HepG2 (cell line): ENCODE results near the gene OVCA2. TPM values are rescaled to one million over a fixed set of nuclear protein-coding genes. Genes with fewer than 3 reads are reported as not detected.

ENCODE experiments used
- ATAC-seq: fragments of 200-7000 bp; cut with Tn5 transposase; 3 replicates; pipeline ENCODE4 v1.9.1; 2020; ENCODE audit warnings: mild to moderate bottlenecking, moderate library complexity
- BruUV-seq: library from RNA; stranded (reverse); fragments of 400-500 nt; replicated peaks from 2 replicates; lab custom pipeline; 2021; lab: Mats Ljungman, UMichigan
- CTCF ChIA-PET: fragments of 300-600 bp; formaldehyde crosslinking; extraction: SDS; loops from one replicate; lab custom pipeline; 2021; ENCODE audit warnings: low total read pairs, inconsistent platforms, low intra/inter-chr PET ratio; lab: Yijun Ruan, JAX
- POLR2A ChIA-PET: fragments of 350-600 bp; sonication (Branson Sonifier 250); formaldehyde crosslinking; loops from one replicate; lab custom pipeline; 2020; ENCODE audit warnings: antibody characterized with exemption, inconsistent platforms; lab: Yijun Ruan, JAX
- DNase-seq: peaks from one replicate; pipeline ENCODE4 v3.0.0-alpha.2; 2015; ENCODE audit warnings: low spot score
- FAIRE-seq: peaks from 3 replicates; lab custom pipeline; 2011; peaks lifted over from hg19 to GRCh38; lab: Jason Lieb, UNC
- H2AFZ ChIP-seq: one replicate; pipeline ENCODE4 v1.6.1; 2011; ENCODE audit warnings: low read length, inconsistent platforms
- H3K27ac ChIP-seq: fragments of 300-600 bp; 3 replicates; pipeline ENCODE4 v1.8.0; 2011; ENCODE audit warnings: mixed run types, mild to moderate bottlenecking, mixed read lengths, low read length, inconsistent platforms; ENCODE audit not compliant: insufficient read depth; ENCODE audit errors: extremely low read length
- H3K27me3 ChIP-seq, 2 experiments: fragments of 200-600 bp in 1 of 2; 2 replicates in 1 of 2; 3 replicates in 1 of 2; pipeline versions ENCODE4 v1.6.0 to v1.8.0; 2011; ENCODE audit warnings: low read length in 2 of 2, mild to moderate bottlenecking in 2 of 2, moderate library complexity in 2 of 2, inconsistent platforms in 1 of 2; ENCODE audit not compliant: insufficient read depth in 2 of 2, control insufficient read depth in 1 of 2
- H3K36me3 ChIP-seq, 2 experiments: fragments of 200-600 bp in 1 of 2; replicated peaks in 1 of 2; 2 replicates in 1 of 2; 3 replicates in 1 of 2; pipeline versions ENCODE4 v1.5.1 to v1.8.0; 2011; ENCODE audit warnings: low read length in 2 of 2, inconsistent platforms in 1 of 2; ENCODE audit not compliant: insufficient read depth in 2 of 2, control insufficient read depth in 1 of 2
- H3K4me1 ChIP-seq: 2 replicates; pipeline ENCODE4 v1.5.1; 2012; ENCODE audit warnings: low read length, inconsistent platforms; ENCODE audit not compliant: insufficient read depth
- H3K4me2 ChIP-seq: 2 replicates; pipeline ENCODE4 v1.6.0; 2011; ENCODE audit warnings: low read depth, low read length, inconsistent platforms
- H3K4me3 ChIP-seq, 3 experiments: fragments of 200-600 bp in 1 of 3; sonication (generic), shearing (Covaris generic) in 1 of 3; replicated peaks in 1 of 3; 2 replicates each; pipeline ENCODE4 v1.5.1; 2011 to 2016; ENCODE audit warnings: low read length in 3 of 3, inconsistent platforms in 2 of 3, low read depth in 2 of 3, mild to moderate bottlenecking in 2 of 3, control low read depth in 1 of 3, mixed read lengths in 1 of 3; ENCODE audit not compliant: insufficient read depth in 1 of 3
- H3K79me2 ChIP-seq: one replicate; pipeline ENCODE4 v1.6.1; 2011; ENCODE audit warnings: low read length, inconsistent platforms; ENCODE audit not compliant: insufficient read depth
- H3K9ac ChIP-seq: 2 replicates; pipeline ENCODE4 v1.6.0; 2011; ENCODE audit warnings: mild to moderate bottlenecking, low read depth, low read length, inconsistent platforms; ENCODE audit not compliant: insufficient read depth
- H3K9me3 ChIP-seq: 2 replicates; pipeline ENCODE4 v1.5.1; 2012; ENCODE audit warnings: mild to moderate bottlenecking, low read length
- H4K20me1 ChIP-seq: 2 replicates; pipeline ENCODE4 v1.6.0; 2011; ENCODE audit warnings: inconsistent platforms, mild to moderate bottlenecking, low read length, moderate library complexity; ENCODE audit not compliant: insufficient read depth
- AGO1 ChIP-seq: fragments of 200-400 bp; formaldehyde crosslinking; IDR thresholded peaks from 2 replicates; pipeline ENCODE4 v1.6.1; 2017; ENCODE audit warnings: mild to moderate bottlenecking, low read depth, low read length, moderate library complexity; ENCODE audit not compliant: poor library complexity, severe bottlenecking
- HNF1B ChIP-seq: sonication (generic); formaldehyde crosslinking; IDR thresholded peaks from 2 replicates; pipeline ENCODE4 v1.5.1; 2020; ENCODE audit warnings: mild to moderate bottlenecking, moderate library complexity, missing genetic modification reagents
- HNF4G ChIP-seq, 2 experiments: sonication (generic) in 1 of 2; formaldehyde crosslinking in 1 of 2; IDR thresholded peaks; 2 replicates each; pipeline versions ENCODE4 v1.4.0 to v1.6.1; 2011 to 2020; ENCODE audit warnings: borderline replicate concordance in 2 of 2, low read depth in 2 of 2, mild to moderate bottlenecking in 2 of 2, low read length in 1 of 2, missing genetic modification reagents in 1 of 2, moderate library complexity in 1 of 2
- HOXA3 ChIP-seq: sonication (generic); formaldehyde crosslinking; IDR thresholded peaks from 2 replicates; pipeline ENCODE4 v1.5.0; 2020; ENCODE audit warnings: missing genetic modification reagents
- KLF15 ChIP-seq: sonication (generic); formaldehyde crosslinking; IDR thresholded peaks from 2 replicates; pipeline ENCODE4 v1.8.1; 2023; ENCODE audit warnings: borderline replicate concordance, mild to moderate bottlenecking, inconsistent platforms, missing genetic modification reagents, mixed read lengths
- MAF1 ChIP-seq: sonication (generic); formaldehyde crosslinking; IDR thresholded peaks from 2 replicates; pipeline ENCODE4 v1.5.0; 2020; ENCODE audit warnings: missing genetic modification reagents, borderline replicate concordance
- MLX ChIP-seq: IDR thresholded peaks from 2 replicates; pipeline ENCODE4 v1.6.1; 2016
- NONO ChIP-seq, 2 experiments: fragments of 450-650 bp in 1 of 2; sonication (generic) in 1 of 2; formaldehyde crosslinking in 1 of 2; IDR thresholded peaks in 1 of 2; conservative IDR thresholded peaks in 1 of 2; 2 replicates each; pipeline versions ENCODE4 v1.6.1 to v1.8.0; 2017 to 2022; ENCODE audit warnings: mild to moderate bottlenecking in 1 of 2, missing genetic modification reagents in 1 of 2, moderate library complexity in 1 of 2
- PITX1 ChIP-seq: sonication (generic); formaldehyde crosslinking; IDR thresholded peaks from 2 replicates; pipeline ENCODE4 v1.5.1; 2020; ENCODE audit warnings: mild to moderate bottlenecking, missing genetic modification reagents
- POLR2G ChIP-seq: fragments of 200-400 bp; formaldehyde crosslinking; IDR thresholded peaks from 2 replicates; pipeline ENCODE4 v1.6.1; 2018; ENCODE audit warnings: mild to moderate bottlenecking, low read depth, low read length, moderate library complexity
- RELA ChIP-seq: sonication (generic); formaldehyde crosslinking; IDR thresholded peaks from 2 replicates; pipeline ENCODE4 v1.4.0; 2020; ENCODE audit warnings: missing genetic modification reagents
- SOX13 ChIP-seq, 3 experiments: fragments of 450-650 bp in 1 of 3; sonication (generic) in 1 of 3; formaldehyde crosslinking in 1 of 3; IDR thresholded peaks in 2 of 3; conservative IDR thresholded peaks in 1 of 3; 2 replicates each; pipeline versions ENCODE4 v1.5.0 to v1.6.1; 2016 to 2020; ENCODE audit warnings: antibody characterized with exemption in 1 of 3, mild to moderate bottlenecking in 1 of 3, missing compliant biosample characterization in 1 of 3, missing genetic modification reagents in 1 of 3, moderate library complexity in 1 of 3
- TBL1XR1 ChIP-seq: fragments of 150-350 bp; IDR thresholded peaks from 2 replicates; pipeline ENCODE4 v1.6.1; 2014; ENCODE audit warnings: borderline replicate concordance, low read length; ENCODE audit not compliant: partially characterized antibody
- TSC22D2 ChIP-seq: sonication (generic); formaldehyde crosslinking; IDR thresholded peaks from 2 replicates; pipeline ENCODE4 v1.5.1; 2020; ENCODE audit warnings: missing genetic modification reagents, mild to moderate bottlenecking, borderline replicate concordance
- ZBTB33 ChIP-seq: sonication (generic); formaldehyde crosslinking; IDR thresholded peaks from 2 replicates; pipeline ENCODE4 v1.4.0; 2020; ENCODE audit warnings: missing genetic modification reagents
- ZNF101 ChIP-seq: sonication (generic); formaldehyde crosslinking; IDR thresholded peaks from 2 replicates; pipeline ENCODE4 v1.4.0; 2020; ENCODE audit warnings: mild to moderate bottlenecking, low read depth, missing genetic modification reagents, borderline replicate concordance
- ZNF234 ChIP-seq: sonication (generic); formaldehyde crosslinking; conservative IDR thresholded peaks from 2 replicates; pipeline ENCODE4 v1.5.1; 2020; ENCODE audit warnings: mild to moderate bottlenecking, missing genetic modification reagents
- WGBS: methylation state at CpG from one replicate; pipeline ENCODE4 v1.1.6; 2017; ENCODE audit warnings: low lambda C conversion rate; 5-methylcytosine and 5-hydroxymethylcytosine counted together
- in situ Hi-C: cut with HindIII; loops from 2 replicates; pipeline ENCODE4 v1.10.0; 2017; ENCODE audit warnings: low pct_unique_long_range_greater_than_20kb; ENCODE audit not compliant: extremely low pct_ligation_motif_present
- intact Hi-C: fragments of 100-400 bp; cut with micrococcal nuclease; formaldehyde crosslinking; loops from one replicate; pipeline ENCODE4 v1.10.0; 2022; ENCODE audit not compliant: unreplicated experiment
- polyA plus RNA-seq, 8 experiments: library from polyadenylated mRNA; depleted of rRNA in 3 of 8; stranded (reverse) in 7 of 8; unstranded in 1 of 8; fragments of >200 nt; fragmentation: Illumina TruSeq in 4 of 8; extraction: Trizol in 4 of 8; gene quantifications; 2 replicates each; pipeline versions ENCODE4 v1.2.1 to v1.2.3, GENCODE V29; 2011 to 2016; ENCODE audit warnings: low read depth in 4 of 8, missing spikeins in 1 of 8, mixed read lengths in 1 of 8; ENCODE audit not compliant: insufficient read depth in 1 of 8
- total RNA-seq, 5 experiments: library from RNA; depleted of rRNA; stranded (reverse); fragments of >200 nt; fragmentation: Illumina TruSeq; extraction: Trizol; gene quantifications; 2 replicates each; pipeline ENCODE4 v1.2.3, GENCODE V29; 2016; ENCODE audit warnings: low read depth in 1 of 5

OVCA2 gene
- total and polyA plus RNA-seq, 2 of the 13 experiments (the other 11 are each of a cell fraction or from before 2014, with no cell fraction given), result 23.7 to 28.2 TPM

GRCh38 chr17:1997927-1998742 lies 43.7 kb upstream of the OVCA2 start:
- intact Hi-C loops (no loop called here), in situ Hi-C loops (no loop called here)
- peak overlapping the region; percentile 60 for H3K9ac ChIP-seq
- peaks cover 0 to 6% of the 10 kb centered on the region in 2 experiments; a peak in 2 of 5 replicates for H3K27me3 ChIP-seq
- no peaks in the 10 kb centered on the region for H3K79me2 ChIP-seq
- ATAC-seq (peak; percentile 70), FAIRE-seq (no peak), DNase-seq (peak; percentile 77)
- H3K9me3 ChIP-seq, result no peaks in the 10 kb centered on the region
- H3K4me1 ChIP-seq, result peaks cover 52% of the 10 kb centered on the region
- 0% methylated on average over 17 of the region's 92 CpGs for WGBS
- peak overlapping the region; percentile 83 for H3K4me2 ChIP-seq
- peak overlapping the region; percentile 38 to 66 (median 60); a peak in 5 of 6 replicates for H3K4me3 ChIP-seq
- ChIA-PET POLR2A (interaction anchor here (0.6 to 3.1 kb wide), 18 partner anchors 13 to 543 kb away, joined by 3 to 18 read pairs (median 4); partner anchors contain the start of genes RILP, RTN4RL1, SERPINF1 and SMYD4), CTCF (no interaction called here)
- H4K20me1 ChIP-seq, result no peaks in the 10 kb centered on the region
- H2AFZ ChIP-seq, result no peak overlapping the region
- no peaks in the 10 kb centered on the region for H3K36me3 ChIP-seq
- no TSS peak for BruUV-seq
- peak overlapping the region; percentile 70 for H3K27ac ChIP-seq
- TF ChIP-seq ZNF234 (CRISPR knock-in tag), result no peak
- no peak for TF ChIP-seq MAF1 (CRISPR knock-in tag)
- TF ChIP-seq RELA (CRISPR knock-in tag), result no peak
- TF ChIP-seq MLX (CRISPR knock-in tag), result no peak
- TF ChIP-seq AGO1, result no peak
- TF ChIP-seq TSC22D2, result no peak
- TF ChIP-seq HNF4G (IDR thresholded peaks at IDR 0.05; ENCODE audit: borderline replicate concordance, low read depth, low read length), result peak; percentile 57; the same call in 1 of the 2 replicates
- TF ChIP-seq HNF4G (CRISPR knock-in tag; IDR thresholded peaks at IDR 0.05; ENCODE audit: borderline replicate concordance, low read depth), result no peak
- TF ChIP-seq TBL1XR1, result no peak
- no peak for TF ChIP-seq NONO (IDR thresholded peaks at IDR 0.05)
- 0 out of 2 replicates have a peak, but pooled peaks have one; percentile 34 for TF ChIP-seq NONO (CRISPR knock-in tag; conservative IDR thresholded peaks at IDR 0.05)
- TF ChIP-seq KLF15 (CRISPR knock-in tag), result no peak
- TF ChIP-seq HNF1B (CRISPR knock-in tag), result peak; percentile 68; the same call in 1 of the 2 replicates
- peak; percentile 69 for TF ChIP-seq POLR2G
- TF ChIP-seq ZNF101 (CRISPR knock-in tag), result no peak
- no peak for TF ChIP-seq SOX13 (IDR thresholded peaks at IDR 0.05)
- TF ChIP-seq SOX13 (CRISPR knock-in tag; conservative IDR thresholded peaks at IDR 0.05 in 1 of 2, IDR thresholded peaks at IDR 0.05 in 1 of 2), result peak in 1 of 2 experiments; percentile 54; a peak in 1 of 4 replicates
- TF ChIP-seq HOXA3 (CRISPR knock-in tag), result peak; percentile 77
- TF ChIP-seq PITX1 (CRISPR knock-in tag), result peak; percentile 74
- no peak for TF ChIP-seq ZBTB33
